Measurements from ENCODE around the gene RNF2.

GRCh38 chr1:185112356-185112755 is 67.0 kb downstream of the RNF2 start:
- TF ChIP-seq CTCF (IDR thresholded peaks at IDR 0.05) (no peak), EP300 (IDR thresholded peaks at IDR 0.05; ENCODE audit: borderline replicate concordance in 1 of 2, low read depth in 1 of 2, low read length in 1 of 2) (no peak), TAF1 (IDR thresholded peaks at IDR 0.05; ENCODE audit: borderline replicate concordance, low read depth, low read length) (no peak), YY1 (IDR thresholded peaks at IDR 0.05; ENCODE audit: low read depth) (no peak), EZH2phosphoT487 (IDR thresholded peaks at IDR 0.05; ENCODE audit: borderline replicate concordance, low read depth) (no peak), ELF1 (IDR thresholded peaks at IDR 0.05) (no peak), POLR2AphosphoS5 (IDR thresholded peaks at IDR 0.05; ENCODE audit: low read depth, low read length) (no peak), NFIC (IDR thresholded peaks at IDR 0.05; ENCODE audit: borderline replicate concordance) (no peak)
- TF ChIP-seq, protein P1, sequence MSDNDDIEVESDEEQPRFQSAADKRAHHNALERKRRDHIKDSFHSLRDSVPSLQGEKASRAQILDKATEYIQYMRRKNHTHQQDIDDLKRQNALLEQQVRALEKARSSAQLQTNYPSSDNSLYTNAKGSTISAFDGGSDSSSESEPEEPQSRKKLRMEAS (IDR thresholded peaks at IDR 0.05; ENCODE audit: low read depth), result no peak
- TF ChIP-seq, protein P2, sequence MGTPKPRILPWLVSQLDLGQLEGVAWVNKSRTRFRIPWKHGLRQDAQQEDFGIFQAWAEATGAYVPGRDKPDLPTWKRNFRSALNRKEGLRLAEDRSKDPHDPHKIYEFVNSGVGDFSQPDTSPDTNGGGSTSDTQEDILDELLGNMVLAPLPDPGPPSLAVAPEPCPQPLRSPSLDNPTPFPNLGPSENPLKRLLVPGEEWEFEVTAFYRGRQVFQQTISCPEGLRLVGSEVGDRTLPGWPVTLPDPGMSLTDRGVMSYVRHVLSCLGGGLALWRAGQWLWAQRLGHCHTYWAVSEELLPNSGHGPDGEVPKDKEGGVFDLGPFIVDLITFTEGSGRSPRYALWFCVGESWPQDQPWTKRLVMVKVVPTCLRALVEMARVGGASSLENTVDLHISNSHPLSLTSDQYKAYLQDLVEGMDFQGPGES (IDR thresholded peaks at IDR 0.05; ENCODE audit: low read depth, low read length), result no peak
